NCI-H2227 treated with DMSO at 0.1 percent for 48 hours (cell line): Measurements from ENCODE around the gene SUGCT.

Experiments used
- DNase-seq: peaks from one replicate; lab custom pipeline; 2025; lab: John Stamatoyannopoulos, UW

Gene SUGCT

DNA sequence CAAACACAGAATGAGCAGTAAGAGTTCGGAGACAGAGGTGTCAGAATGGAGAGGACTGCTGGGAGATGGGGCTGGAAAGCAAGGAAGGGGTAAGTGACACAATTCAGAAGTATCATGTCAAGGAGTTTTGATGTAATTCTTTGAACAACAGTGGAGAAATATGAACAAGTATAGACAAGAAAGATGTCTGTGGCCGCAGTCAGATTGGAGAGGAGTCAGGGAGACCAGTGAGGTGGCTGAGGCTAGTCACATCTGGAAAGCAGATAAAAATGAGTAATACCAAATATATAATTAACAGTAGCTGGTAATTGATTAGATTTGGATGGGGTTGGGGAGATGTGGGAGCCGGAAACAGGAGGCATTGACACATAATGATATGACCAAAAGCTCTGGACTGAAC lies 540.9 kb downstream of the SUGCT start:
- DNase-seq, result no peak

DNA sequence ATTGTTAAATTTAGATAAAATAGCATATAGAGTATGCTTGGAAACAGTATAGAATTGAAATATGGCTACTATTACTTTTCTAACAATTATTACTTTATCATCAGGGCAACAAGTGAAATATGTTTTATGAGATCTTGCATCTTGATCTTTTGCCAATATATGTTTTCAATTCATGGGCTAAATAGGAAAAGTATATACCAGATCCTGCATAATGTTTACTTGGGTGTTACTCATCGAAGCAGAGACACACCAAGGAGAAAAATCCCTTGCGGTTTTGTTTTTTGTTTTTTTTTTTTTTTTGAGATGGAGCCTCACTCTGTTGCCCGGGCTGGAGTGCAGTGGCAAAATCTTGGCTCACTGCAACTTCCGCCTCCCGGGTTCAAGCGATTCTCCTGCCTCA lies 541.4 kb downstream of the SUGCT start:
- no peak for DNase-seq

DNA sequence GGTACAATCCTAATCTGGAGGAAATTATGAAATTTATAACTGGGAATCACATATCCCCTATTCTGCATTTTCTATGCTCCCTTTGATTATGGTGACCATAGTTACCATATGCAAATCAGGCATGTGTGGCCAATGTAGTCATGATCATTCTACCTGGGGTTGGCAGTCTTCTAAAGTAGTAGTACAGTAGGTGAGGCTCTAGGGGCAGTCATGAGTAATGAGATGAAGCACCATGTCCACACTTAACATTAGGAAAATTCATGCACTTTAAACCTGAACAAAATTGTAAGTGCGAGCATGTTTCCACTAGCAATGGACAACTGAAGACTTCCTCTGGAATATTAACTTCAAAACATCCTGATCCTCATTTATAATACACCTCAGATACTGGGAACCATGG lies 545.9 kb downstream of the SUGCT start:
- DNase-seq, result no peak

DNA sequence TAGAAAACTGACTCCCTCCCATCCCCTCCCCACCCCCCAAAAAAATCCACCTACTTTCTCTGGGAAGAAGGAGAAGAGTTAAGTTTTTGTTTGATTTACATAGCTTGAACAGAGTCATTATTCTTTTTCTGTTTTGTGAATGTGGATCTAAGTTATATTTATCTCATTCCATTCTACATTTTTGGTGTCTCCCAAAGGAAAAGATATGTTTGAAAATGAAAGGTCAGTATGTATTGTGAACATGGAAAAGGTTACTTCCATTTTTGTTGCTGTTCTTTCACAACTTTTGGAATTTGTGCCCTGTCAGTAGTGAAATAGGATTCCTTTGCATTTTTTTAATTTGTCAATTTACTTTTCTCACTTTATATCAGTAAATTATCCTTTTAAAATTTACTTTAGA lies 547.9 kb downstream of the SUGCT start:
- DNase-seq, result no peak

DNA sequence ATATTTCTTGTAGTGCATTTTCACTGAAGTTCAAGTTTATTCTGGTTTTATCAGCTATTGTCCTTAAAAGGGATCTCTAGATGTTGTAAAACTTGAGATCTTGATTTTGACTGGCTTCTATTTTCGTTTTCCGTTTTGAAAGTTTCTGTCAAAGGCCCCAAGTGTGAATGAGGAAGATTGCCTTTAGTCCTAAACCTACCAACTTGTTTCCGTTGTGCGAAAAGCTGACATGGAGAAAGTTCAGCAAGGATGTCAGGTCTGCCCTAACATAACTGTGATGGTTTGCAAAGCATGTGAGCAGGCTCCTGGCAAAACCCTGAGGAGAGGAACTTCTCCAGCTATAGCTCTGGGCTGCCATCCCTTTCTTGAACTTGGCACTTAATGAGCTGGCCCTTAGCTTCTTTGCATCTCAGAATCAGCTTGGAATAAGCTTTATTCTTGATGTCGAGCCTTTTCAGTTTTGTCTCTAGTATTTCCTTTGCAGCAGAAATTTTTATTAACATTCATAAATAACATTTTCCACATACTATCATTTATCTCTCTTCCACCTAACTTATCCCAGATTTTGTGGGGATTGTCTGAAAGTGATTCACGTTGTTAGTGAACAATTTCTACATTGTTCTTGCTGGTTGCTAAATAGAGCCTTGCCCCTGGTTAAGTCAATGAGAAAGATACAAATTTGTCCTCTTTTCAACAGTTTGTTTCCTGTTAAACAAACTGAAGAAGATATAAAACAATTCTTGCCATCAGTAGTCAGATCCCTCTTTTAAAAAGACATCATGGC lies 559.4 kb downstream of the SUGCT start:
- DNase-seq, result no peak

DNA sequence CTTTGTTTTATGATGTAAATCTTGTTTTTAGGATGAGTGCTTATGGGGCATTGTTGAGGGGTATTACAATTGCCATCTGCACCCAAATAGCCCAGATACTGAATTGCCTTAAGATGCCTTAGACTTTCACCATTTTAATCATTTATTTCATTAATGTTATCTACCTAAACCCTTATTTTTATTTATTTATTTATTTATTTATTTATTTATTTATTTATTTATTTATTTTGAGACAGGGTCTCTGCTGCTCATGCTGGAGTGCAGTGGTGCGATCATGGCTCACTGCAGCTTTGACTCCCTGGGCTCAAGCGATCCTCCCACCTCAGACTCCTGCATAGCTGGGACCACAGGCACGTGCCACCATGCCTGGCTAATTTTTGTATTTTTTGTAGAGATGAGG lies 560.2 kb downstream of the SUGCT start:
- DNase-seq, result no peak

DNA sequence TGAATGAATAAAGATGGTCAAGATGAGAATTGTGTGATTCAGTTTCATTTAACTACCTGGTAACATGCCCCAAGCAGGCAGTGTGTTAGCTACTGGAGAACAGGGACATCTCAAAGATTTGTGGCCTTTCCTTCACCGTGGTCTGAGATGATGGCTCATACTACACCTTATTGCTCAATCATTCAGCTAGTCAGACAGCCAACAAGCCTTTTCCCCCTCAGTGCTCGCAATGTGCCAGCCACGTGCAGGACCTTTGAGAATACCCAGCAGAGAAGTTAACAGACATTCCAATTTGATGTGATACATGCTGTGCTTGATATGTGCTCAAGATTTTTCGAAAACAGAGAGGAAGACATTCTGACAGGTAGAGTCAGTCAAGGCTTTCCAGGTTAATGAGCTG lies 562.8 kb downstream of the SUGCT start:
- no peak for DNase-seq

DNA sequence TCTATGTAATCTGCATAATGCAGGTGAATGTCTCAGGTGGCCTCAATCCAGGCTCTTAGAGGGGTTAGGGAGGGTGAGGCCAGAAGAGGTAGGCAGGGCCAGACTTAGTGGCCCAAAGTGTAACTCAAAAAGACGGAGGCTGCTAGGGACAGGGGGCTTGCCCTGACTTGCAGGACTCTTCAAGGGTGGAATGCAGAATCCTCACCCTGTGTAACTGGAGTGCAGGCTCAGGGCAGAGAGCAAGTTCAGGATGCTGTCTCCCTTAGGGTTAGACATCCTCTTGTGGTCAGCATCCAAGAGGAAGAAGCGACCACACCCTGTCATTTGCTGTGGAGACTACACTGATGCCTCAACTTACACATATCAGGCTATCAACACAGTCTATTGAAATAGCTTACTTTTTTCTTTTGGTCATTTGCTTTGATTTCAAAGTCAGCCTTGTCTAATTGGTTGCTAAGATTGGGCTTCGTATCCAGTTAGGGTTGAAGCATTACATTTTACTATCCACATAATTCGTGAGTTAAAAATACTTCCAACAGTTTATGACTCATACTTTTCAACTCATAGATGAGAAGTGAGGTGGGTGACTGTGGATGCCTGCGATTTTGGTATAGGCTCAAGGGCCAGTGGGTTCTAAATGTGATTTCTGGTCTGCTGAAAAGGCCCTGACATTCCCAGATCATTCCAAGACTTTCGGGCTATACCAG lies 563.6 kb downstream of the SUGCT start:
- no peak for DNase-seq

DNA sequence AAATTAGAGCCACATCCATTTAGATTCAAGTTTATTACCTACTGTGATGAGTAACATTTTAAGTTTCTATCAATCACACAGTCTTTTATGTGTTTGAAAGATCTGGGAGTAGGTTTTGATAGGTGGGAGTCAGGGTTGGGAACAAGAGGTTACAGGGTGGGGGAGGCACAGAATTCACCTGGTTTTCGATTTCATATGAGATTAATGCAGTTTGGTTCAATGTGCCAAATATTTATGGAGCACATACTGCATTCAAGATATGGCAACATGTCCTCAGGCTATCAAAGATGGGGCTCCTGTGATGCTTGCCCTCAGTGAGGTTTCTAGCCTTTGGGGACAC lies 564.1 kb downstream of the SUGCT start:
- no peak for DNase-seq

DNA sequence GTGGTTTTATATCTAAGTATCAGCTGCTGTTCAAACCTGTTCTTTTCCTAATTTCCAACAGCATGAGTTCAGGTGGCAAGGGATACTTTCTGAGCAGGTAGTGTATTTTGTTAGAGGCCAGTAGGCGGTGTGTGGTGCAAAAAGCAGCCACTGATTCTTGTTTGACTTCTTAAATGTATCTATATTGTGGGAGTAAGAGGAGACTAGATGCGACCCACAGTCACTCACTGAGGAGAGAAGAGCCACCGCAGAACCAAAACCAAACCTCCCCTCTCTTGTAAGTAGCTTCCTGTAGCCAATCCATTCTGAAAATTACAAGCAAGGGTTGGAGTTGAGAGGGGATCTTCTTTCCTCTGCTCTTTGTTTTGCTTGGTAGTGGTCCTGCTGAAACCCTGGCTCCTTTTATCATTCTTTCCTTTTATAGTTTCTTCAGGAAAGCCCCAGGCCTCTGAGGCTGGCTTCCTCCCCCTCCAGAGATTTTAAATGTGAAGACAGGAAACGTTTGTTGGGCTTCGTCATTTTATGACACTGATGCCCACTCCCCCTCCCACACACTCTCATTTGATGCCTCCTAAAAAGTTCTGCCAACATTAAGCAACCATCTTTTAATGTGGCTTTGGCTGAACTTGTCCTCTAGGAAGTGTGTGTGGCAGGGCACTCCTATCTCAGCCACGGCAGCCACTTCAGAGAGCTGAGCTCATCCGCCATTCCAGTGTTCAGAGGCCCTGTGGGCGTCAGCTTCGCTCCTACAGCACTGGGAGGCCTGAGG lies 566.0 kb downstream of the SUGCT start:
- DNase-seq, result no peak

DNA sequence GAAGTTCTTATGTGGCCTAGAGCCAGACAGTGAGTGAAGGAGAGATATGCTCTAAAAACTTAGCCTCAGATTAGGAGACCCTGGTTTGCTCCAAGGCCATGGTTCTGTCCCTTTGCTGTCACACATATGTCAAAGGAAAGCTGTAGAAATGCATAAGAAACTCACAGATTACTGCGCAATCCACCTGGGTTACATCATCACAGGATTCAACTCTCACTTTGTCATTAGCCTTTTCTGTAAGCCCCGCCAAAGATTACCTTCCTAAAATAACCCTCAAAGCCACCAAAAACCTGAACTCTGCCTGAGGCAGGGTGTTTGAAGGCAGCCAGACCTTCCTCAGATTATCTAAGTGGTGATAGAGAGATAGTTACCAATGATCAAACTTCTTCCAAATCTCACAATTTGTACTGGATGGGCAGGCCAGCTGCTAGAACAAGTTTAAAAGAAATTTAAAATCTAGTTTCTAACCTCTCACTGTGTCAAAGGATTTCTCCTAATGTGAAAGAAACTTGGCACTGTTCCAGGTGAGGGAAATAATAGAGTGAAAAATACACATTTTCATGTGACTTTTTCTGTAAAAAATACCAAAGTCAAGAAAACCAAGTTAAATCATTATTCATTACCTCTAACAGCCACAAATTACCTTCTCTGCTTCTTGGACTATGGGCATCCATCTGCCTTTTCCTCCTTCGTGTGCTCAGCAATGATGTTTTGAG lies 567.2 kb downstream of the SUGCT start:
- no peak for DNase-seq

DNA sequence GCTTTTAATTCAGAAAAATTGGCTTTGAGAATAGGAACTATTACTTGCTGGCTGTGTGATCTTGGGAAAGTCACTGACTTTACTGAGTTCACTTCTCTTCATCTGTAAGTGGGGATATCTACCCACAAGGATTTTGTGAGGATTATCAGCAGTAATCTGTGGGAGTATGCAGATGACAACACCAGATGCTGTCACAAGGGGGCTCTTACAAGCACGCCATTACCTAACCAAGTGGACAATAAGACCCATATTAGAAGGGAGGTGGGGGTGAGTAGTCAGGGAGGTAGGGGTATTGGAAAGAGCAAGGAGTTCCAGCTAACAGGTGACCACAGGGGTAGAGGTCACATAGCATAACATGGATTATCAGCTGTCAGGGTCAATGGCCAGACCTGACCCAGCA lies 569.4 kb downstream of the SUGCT start:
- DNase-seq, result no peak

DNA sequence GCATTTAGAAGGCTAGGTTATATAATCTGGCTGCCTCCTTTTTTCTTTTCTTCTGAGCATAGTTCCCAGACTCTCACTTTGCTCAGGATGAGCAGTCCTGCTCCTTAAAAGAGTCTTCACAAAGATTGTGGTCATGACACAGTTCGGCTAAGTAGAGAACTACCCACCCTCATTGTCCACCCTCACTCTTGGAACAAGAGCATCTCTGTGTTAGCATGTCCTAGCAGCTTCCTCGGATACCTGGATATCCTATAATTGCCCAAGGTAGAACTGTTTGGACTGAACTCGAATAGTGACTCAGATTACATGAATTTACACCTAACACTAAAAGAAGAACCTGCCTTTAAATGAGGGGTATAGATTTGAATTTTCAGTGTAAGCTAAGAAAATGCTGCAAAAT lies 572.0 kb downstream of the SUGCT start:
- DNase-seq, result no peak

DNA sequence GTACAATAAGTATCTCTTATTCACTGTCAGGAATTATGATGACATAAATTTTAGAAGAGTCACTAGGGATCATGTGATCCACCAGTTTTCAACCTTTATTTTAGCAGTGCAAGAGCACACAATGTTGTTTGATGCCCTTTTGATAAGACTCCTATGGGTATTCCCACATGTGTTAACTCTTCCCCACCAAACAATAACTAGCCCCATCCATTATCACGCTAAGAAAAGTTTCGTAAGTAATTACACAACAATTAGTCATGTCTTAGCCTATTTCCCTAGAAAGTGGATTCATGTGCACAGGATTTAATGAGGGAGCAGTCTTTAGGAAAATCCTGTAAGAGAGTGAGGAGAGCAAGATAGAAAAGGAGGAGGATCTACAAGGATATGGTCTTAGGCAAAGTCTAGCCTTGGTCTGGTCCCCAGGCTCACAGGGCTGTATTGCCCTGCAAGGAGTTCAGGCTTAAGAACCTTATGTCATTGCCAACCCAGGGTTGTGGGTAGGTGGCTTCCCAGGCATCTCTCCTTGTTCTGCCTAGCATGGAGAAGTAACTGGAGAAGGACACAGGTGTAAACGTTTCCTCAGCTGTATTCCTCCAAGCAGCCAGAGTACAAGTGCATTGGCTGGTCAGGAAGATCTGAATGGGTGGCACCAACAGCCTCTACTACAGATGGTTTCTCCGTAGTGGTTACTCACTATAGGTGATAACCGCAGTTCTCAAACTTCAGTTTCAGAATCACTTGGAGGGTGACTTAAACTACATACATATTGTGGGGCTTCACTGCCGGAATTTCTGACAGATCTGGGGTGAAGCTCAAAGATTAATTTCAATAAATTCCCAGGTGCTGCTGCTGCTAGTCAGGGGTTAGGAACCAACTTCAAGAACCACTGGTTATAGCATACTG lies 574.5 kb downstream of the SUGCT start:
- no peak for DNase-seq

DNA sequence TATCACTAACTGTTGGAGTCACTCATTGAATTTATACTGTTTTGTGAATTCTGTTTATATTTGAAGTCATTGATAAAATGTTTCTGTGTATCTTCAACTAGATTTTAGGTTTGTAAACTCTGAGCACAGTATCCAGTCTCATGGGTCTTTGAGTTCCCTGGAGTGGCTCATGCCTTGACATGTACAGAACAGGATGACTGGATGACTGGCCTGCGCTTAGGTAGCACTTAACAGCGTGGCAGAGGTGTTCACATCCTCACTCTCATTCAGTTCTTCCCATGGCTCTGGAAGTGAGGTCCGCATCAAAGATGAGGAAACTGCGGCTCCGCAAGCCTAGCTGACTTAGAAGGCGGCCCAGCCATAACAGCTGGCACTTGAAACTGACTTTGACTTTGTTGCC lies 576.9 kb downstream of the SUGCT start:
- DNase-seq, result no peak

DNA sequence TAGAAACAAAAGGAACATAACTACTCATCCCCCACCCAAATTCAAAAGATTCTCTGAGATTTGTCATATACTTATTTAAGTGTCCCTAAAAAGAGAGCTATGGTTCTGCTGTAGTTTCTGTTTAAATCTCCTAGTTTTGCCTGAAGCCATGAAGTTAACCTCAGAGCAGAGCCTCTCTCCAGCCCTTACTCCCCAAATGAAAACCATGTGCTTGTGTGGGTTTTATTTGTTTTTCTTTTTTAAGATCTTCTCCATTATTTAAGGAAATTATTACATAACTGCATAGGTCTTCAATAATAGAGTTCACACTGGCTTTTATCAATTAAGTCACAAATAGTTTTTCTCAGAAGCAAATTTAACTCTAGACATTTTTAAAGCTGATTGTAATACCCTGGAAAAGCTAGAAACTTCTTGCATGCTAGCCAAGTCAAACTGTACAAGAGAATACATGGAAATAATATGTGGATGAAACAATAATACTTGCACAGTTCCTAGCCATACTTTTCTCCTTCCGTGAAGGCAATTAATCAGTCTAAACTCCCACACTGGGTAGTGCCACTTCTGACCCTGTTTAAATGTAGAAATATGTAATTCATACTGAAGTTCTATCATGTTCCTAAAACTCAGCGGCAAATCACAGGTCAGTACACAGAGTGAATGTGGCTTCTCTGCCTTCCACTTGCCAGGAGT lies 579.7 kb downstream of the SUGCT start:
- DNase-seq, result no peak

DNA sequence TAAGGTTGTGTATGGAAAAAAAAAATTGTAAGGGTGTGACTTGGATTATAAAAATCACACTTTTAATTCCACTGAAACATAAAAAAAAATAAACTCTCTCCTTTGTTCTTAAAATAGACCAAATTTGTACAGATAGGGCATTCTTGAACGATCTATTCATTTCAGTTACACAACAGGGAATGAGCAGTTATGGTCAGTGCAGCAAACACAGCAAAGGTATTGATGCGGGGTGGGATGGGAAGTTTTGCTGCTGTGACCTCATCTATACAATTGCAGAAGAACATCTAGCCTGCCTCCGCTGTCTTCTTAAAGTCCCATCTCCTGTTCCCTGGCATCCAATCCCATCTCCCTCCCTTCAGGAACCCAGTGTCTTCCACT lies 580.2 kb downstream of the SUGCT start:
- no peak for DNase-seq

DNA sequence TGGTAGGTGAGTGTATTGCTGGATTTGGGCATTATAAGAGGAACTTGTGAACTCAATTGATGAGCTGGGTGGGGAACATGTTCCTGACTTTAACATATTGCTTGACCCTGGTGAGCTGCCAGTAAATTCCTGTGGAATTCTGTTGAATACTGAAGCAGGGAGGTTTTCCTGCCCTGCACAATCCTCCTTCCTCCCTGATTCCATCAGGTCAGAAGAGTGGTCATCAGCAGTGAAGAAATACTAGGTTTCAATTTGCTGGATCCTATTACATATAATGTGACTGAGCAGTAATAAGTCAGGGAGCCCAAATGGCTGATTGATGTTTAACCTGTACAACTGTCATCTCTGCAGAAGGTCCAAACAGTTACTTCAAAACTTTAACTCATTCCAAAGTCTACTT lies 581.2 kb downstream of the SUGCT start:
- DNase-seq, result no peak

DNA sequence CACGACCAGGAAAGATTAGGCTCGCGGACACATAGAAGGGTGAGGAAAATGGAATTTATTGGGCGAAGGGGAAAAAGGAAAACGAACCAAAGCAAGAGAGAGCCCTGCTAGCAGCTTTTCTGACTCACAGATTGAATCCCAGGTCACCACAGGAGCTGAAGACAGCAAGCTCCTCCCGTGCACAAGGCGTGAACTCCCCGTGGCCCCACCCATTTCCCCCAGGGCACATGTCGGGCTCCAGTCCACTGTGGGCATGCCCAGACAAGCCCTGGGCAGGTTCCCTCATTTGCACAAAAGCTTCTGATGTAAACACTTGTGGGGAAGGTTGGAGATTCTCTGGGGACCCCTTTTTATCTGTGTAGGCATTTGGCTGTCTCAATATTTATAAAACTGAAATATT lies 582.4 kb downstream of the SUGCT start:
- no peak for DNase-seq

DNA sequence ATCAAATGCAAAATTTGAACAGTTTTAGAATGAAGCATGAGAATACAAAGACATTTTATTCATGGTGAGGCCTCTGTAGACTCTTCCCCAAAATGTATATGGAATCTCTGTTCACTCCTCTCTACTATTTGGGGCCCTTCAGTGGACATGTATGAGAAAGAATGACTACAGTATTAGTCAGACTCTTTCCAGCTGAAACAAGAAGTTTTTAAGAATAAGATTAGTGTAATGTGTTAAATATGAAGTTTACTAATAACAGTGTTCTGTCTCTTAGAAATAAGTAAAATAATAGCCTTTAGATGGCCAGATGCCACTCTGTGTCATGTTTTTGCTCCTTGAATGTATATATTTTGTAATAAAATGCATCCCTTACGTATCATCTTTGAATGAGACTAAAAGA lies 585.6 kb downstream of the SUGCT start:
- DNase-seq, result no peak
